Measurements from ENCODE around the gene ME3. TPM values are rescaled to one million over a fixed set of nuclear protein-coding genes. Genes with fewer than 3 reads are reported as not detected.

The ME3 gene
- total RNA-seq, 1 experiment from 2014 or later: 35.3 TPM

- Histone ChIP-seq H3K9me3 (ENCODE audit: control insufficient read depth, insufficient read depth, low read depth, low read length) (no peaks in the 10 kb centered on the region), H3K4me1 (ENCODE audit: control insufficient read depth, insufficient read depth, low read length) (peaks cover 11% of the 10 kb centered on the region), H3K4me3 (ENCODE audit: low read depth in 2 of 2, low read length in 2 of 2) (no peak overlapping the region), H3K27me3 (ENCODE audit: control insufficient read depth, insufficient read depth, low read length) (no peaks in the 10 kb centered on the region), H3K27ac (ENCODE audit: low read length) (peak overlapping the region; percentile 10), H3K36me3 (ENCODE audit: control insufficient read depth, insufficient read depth, low read length) (no peaks in the 10 kb centered on the region)
- CTCF ChIA-PET: interaction anchor here (0.7 kb wide), 2 partner anchors 10 to 37 kb away, joined by 3 read pairs; no protein-coding TSS in a partner anchor
- POLR2A ChIA-PET: interaction anchor here (0.6 kb wide), 1 partner anchor 386 kb away, joined by 5 read pairs; no protein-coding TSS in a partner anchor
- no TSS peak for BruUV-seq (replicated peaks)
- TF ChIP-seq, protein P1, sequence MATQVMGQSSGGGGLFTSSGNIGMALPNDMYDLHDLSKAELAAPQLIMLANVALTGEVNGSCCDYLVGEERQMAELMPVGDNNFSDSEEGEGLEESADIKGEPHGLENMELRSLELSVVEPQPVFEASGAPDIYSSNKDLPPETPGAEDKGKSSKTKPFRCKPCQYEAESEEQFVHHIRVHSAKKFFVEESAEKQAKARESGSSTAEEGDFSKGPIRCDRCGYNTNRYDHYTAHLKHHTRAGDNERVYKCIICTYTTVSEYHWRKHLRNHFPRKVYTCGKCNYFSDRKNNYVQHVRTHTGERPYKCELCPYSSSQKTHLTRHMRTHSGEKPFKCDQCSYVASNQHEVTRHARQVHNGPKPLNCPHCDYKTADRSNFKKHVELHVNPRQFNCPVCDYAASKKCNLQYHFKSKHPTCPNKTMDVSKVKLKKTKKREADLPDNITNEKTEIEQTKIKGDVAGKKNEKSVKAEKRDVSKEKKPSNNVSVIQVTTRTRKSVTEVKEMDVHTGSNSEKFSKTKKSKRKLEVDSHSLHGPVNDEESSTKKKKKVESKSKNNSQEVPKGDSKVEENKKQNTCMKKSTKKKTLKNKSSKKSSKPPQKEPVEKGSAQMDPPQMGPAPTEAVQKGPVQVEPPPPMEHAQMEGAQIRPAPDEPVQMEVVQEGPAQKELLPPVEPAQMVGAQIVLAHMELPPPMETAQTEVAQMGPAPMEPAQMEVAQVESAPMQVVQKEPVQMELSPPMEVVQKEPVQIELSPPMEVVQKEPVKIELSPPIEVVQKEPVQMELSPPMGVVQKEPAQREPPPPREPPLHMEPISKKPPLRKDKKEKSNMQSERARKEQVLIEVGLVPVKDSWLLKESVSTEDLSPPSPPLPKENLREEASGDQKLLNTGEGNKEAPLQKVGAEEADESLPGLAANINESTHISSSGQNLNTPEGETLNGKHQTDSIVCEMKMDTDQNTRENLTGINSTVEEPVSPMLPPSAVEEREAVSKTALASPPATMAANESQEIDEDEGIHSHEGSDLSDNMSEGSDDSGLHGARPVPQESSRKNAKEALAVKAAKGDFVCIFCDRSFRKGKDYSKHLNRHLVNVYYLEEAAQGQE (IDR thresholded peaks at IDR 0.05; ENCODE audit: insufficient read depth in 1 of 2, low read depth in 2 of 2, low read length in 1 of 2): no peak
- TF ChIP-seq POLR2AphosphoS5 (IDR thresholded peaks at IDR 0.05; ENCODE audit: low read depth, low read length): no peak
- no peak for TF ChIP-seq SIN3A (IDR thresholded peaks at IDR 0.05; ENCODE audit: borderline replicate concordance, insufficient read depth, low read depth, low read length)
- TF ChIP-seq TCF7L2 (IDR thresholded peaks at IDR 0.05; ENCODE audit: low read depth, low read length): no peak
- TF ChIP-seq, protein P2, sequence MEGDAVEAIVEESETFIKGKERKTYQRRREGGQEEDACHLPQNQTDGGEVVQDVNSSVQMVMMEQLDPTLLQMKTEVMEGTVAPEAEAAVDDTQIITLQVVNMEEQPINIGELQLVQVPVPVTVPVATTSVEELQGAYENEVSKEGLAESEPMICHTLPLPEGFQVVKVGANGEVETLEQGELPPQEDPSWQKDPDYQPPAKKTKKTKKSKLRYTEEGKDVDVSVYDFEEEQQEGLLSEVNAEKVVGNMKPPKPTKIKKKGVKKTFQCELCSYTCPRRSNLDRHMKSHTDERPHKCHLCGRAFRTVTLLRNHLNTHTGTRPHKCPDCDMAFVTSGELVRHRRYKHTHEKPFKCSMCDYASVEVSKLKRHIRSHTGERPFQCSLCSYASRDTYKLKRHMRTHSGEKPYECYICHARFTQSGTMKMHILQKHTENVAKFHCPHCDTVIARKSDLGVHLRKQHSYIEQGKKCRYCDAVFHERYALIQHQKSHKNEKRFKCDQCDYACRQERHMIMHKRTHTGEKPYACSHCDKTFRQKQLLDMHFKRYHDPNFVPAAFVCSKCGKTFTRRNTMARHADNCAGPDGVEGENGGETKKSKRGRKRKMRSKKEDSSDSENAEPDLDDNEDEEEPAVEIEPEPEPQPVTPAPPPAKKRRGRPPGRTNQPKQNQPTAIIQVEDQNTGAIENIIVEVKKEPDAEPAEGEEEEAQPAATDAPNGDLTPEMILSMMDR (IDR thresholded peaks at IDR 0.05): no peak
- intact Hi-C loops (cut with micrococcal nuclease; ENCODE audit: unreplicated experiment): no loop called here
- ATAC-seq: peak; percentile 7; the same call in 1 of the 2 replicates
- DNase-seq (ENCODE audit: low read depth, low spot score): no peak
- in situ Hi-C loops (cut with HindIII; ENCODE audit: low pct_unique_long_range_greater_than_20kb, low sequenced_read_pairs): no loop called here
These were observed 202.7 kb downstream of the ME3 start for GRCh38 chr11:86469491-86470388.

GRCh38 chr11:86468169-86468568 lies 204.2 kb downstream of the ME3 start:
- in situ Hi-C loops (cut with HindIII; ENCODE audit: low pct_unique_long_range_greater_than_20kb, low sequenced_read_pairs) (no loop called here), intact Hi-C loops (cut with micrococcal nuclease; ENCODE audit: unreplicated experiment) (no loop called here)
- ChIA-PET CTCF (no interaction called here), POLR2A (no interaction called here)
- H3K36me3 ChIP-seq (ENCODE audit: control insufficient read depth, insufficient read depth, low read length): no peaks in the 10 kb centered on the region
- H3K4me3 ChIP-seq (ENCODE audit: low read depth in 2 of 2, low read length in 2 of 2): no peak overlapping the region
- peaks cover 12% of the 10 kb centered on the region; the same call in 1 of the 2 replicates for H3K4me1 ChIP-seq (ENCODE audit: control insufficient read depth, insufficient read depth, low read length)
- H3K9me3 ChIP-seq (ENCODE audit: control insufficient read depth, insufficient read depth, low read depth, low read length): no peaks in the 10 kb centered on the region
- TF ChIP-seq SIN3A (IDR thresholded peaks at IDR 0.05; ENCODE audit: borderline replicate concordance, insufficient read depth, low read depth, low read length): no peak
- ATAC-seq: no peak
- H3K27me3 ChIP-seq (ENCODE audit: control insufficient read depth, insufficient read depth, low read length): no peaks in the 10 kb centered on the region
- H3K27ac ChIP-seq (ENCODE audit: low read length): no peak overlapping the region; the same call in 1 of the 2 replicates
- no peak for DNase-seq (ENCODE audit: low read depth, low spot score)
- BruUV-seq (replicated peaks): no TSS peak
